ENCODE data around the gene PAFAH1B2.
"Not testable (repeated sequence)": the region's sequence is repeated elsewhere in the genome, so short reads cannot be mapped to it uniquely, and the experiment has no call there.

Gene PAFAH1B2

GRCh38 chr11:117206111-117206510, 62.0 kb downstream of the PAFAH1B2 start:
- not testable (repeated sequence) for DNase-seq

GRCh38 chr11:117206859-117207258, 62.8 kb downstream of the PAFAH1B2 start:
- DNase-seq = not testable (repeated sequence)

- DNase-seq = not testable (repeated sequence)
Measured at GRCh38 chr11:117207481-117207880, 63.4 kb downstream of the PAFAH1B2 start.

GRCh38 chr11:117208710-117209109, 64.6 kb downstream of the PAFAH1B2 start:
- not testable (repeated sequence) for DNase-seq

- not testable (repeated sequence) for DNase-seq
Measured at GRCh38 chr11:117209351-117210125, 65.5 kb downstream of the PAFAH1B2 start.

- no peak for DNase-seq
Measured at GRCh38 chr11:117210620-117211019, 66.5 kb downstream of the PAFAH1B2 start.

- DNase-seq = no peak
Measured at GRCh38 chr11:117212697-117213355, 68.7 kb downstream of the PAFAH1B2 start.

- no peak for DNase-seq
Measured at GRCh38 chr11:117214404-117215110, 70.5 kb downstream of the PAFAH1B2 start.

GRCh38 chr11:117217141-117218084, 73.3 kb downstream of the PAFAH1B2 start:
- no peak for DNase-seq

GRCh38 chr11:117218133-117218915, 74.2 kb downstream of the PAFAH1B2 start:
- DNase-seq = no peak

- no peak for DNase-seq
Measured at GRCh38 chr11:117219001-117219400, 74.9 kb downstream of the PAFAH1B2 start.

GRCh38 chr11:117219455-117219854, 75.4 kb downstream of the PAFAH1B2 start:
- DNase-seq = no peak

GRCh38 chr11:117219995-117220394, 75.9 kb downstream of the PAFAH1B2 start:
- no peak for DNase-seq

- DNase-seq = no peak
Measured at GRCh38 chr11:117220568-117220967, 76.5 kb downstream of the PAFAH1B2 start.

GRCh38 chr11:117220999-117221774, 77.1 kb downstream of the PAFAH1B2 start:
- DNase-seq = no peak

- DNase-seq = peak; percentile 46
Measured at GRCh38 chr11:117221775-117222517, 77.9 kb downstream of the PAFAH1B2 start.

GRCh38 chr11:117222991-117223740, 79.1 kb downstream of the PAFAH1B2 start:
- no peak for DNase-seq

GRCh38 chr11:117223741-117224689, 79.9 kb downstream of the PAFAH1B2 start:
- no peak for DNase-seq

Measured in NCI-H526 treated with DMSO at 0.1 percent for 48 hours (cell line).